ENCODE measurements around the gene SLC22A5.
A peak's percentile ranks its signal among the peaks of the same experiment; 100 is the strongest.

The SLC22A5 gene

GRCh38 chr5:132406144-132406783, 36.8 kb downstream of the SLC22A5 start:
- H3K4me3 Mint-ChIP-seq = no peak overlapping the region
- H3K27ac Mint-ChIP-seq = no peak overlapping the region
- H3K4me1 Mint-ChIP-seq = peaks cover 9% of the 10 kb centered on the region
- TF ChIP-seq CTCF (IDR thresholded peaks at IDR 0.05; ENCODE audit: unreplicated experiment in 3 of 3) = no peak
- H3K9me3 Mint-ChIP-seq = peaks cover 12% of the 10 kb centered on the region
- no peaks in the 10 kb centered on the region for H3K27me3 Mint-ChIP-seq (ENCODE audit: low read depth)
- H3K36me3 Mint-ChIP-seq (ENCODE audit: low read depth) = no peaks in the 10 kb centered on the region

- TF ChIP-seq CTCF (IDR thresholded peaks at IDR 0.05; ENCODE audit: unreplicated experiment in 3 of 3) = no peak
- no peaks in the 10 kb centered on the region for H3K27me3 Mint-ChIP-seq (ENCODE audit: low read depth)
Measured at GRCh38 chr5:132407970-132408369, 38.5 kb downstream of the SLC22A5 start.

GRCh38 chr5:132408456-132408855, 38.9 kb downstream of the SLC22A5 start:
- no peak overlapping the region for H3K27ac Mint-ChIP-seq
- no peak for TF ChIP-seq CTCF (IDR thresholded peaks at IDR 0.05; ENCODE audit: unreplicated experiment in 3 of 3)
- H3K4me1 Mint-ChIP-seq = peaks cover 22% of the 10 kb centered on the region
- peaks cover 6% of the 10 kb centered on the region for H3K9me3 Mint-ChIP-seq
- no peaks in the 10 kb centered on the region for H3K27me3 Mint-ChIP-seq (ENCODE audit: low read depth)
- H3K4me3 Mint-ChIP-seq = peak overlapping the region in 2 of 3 experiments; percentile 32 to 35
- no peaks in the 10 kb centered on the region for H3K36me3 Mint-ChIP-seq (ENCODE audit: low read depth)

More at GRCh38 chr5:132407970-132408369, 38.5 kb downstream of the SLC22A5 start:
- Mint-ChIP-seq H3K4me1 (peaks cover 17% of the 10 kb centered on the region), H3K36me3 (ENCODE audit: low read depth) (no peaks in the 10 kb centered on the region), H3K4me3 (peak overlapping the region in 2 of 3 experiments; percentile 32 to 35), H3K27ac (peak overlapping the region in 1 of 3 experiments; percentile 35), H3K9me3 (peaks cover 7% of the 10 kb centered on the region)

DNA sequence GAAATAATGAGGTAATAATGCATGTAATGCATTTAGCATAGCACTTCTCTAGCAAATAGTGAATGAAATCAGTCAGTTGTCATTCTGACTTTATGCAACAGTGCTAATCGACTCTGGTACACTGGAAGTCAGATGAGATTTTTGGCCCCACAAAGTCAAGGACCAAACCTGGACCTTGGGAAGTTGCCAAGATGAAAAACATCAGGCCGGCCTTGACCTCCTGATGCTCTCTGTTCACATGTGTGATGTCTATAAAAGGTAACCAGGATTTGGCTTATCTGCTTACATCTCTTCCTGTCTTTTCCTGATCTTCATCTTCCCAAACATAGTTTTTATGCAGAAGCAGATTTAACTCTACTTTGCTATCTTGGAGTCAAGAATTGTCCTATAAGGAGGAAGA, 39.5 kb downstream of the SLC22A5 start:
- H3K36me3 Mint-ChIP-seq (ENCODE audit: low read depth) = no peaks in the 10 kb centered on the region
- no peaks in the 10 kb centered on the region for H3K27me3 Mint-ChIP-seq (ENCODE audit: low read depth)
- peaks cover 3% of the 10 kb centered on the region for H3K9me3 Mint-ChIP-seq
- H3K4me1 Mint-ChIP-seq = peaks cover 22% of the 10 kb centered on the region
- peak overlapping the region; percentile 85 to 90 (median 86) for H3K27ac Mint-ChIP-seq
- peak overlapping the region; percentile 67 to 79 (median 77) for H3K4me3 Mint-ChIP-seq
- no peak for TF ChIP-seq CTCF (IDR thresholded peaks at IDR 0.05; ENCODE audit: unreplicated experiment in 3 of 3)

- no peaks in the 10 kb centered on the region for H3K27me3 Mint-ChIP-seq (ENCODE audit: low read depth)
- no peaks in the 10 kb centered on the region for H3K36me3 Mint-ChIP-seq (ENCODE audit: low read depth)
- peak overlapping the region; percentile 93 to 98 (median 97) for H3K27ac Mint-ChIP-seq
- peaks cover 3% of the 10 kb centered on the region for H3K9me3 Mint-ChIP-seq
- peak overlapping the region; percentile 84 to 93 (median 90) for H3K4me3 Mint-ChIP-seq
- peak; percentile 78 to 91 (median 82) for TF ChIP-seq CTCF (IDR thresholded peaks at IDR 0.05; ENCODE audit: unreplicated experiment in 3 of 3)
- peaks cover 28% of the 10 kb centered on the region for H3K4me1 Mint-ChIP-seq
Measured at GRCh38 chr5:132410451-132411303, 41.2 kb downstream of the SLC22A5 start.

Data from nephron (organoid).